Measurements from ENCODE around the gene HSPA1B. TPM values are rescaled to one million over a fixed set of nuclear protein-coding genes. Genes with fewer than 3 reads are reported as not detected.
"Not testable (repeated sequence)": the region's sequence is repeated elsewhere in the genome, so short reads cannot be mapped to it uniquely, and the experiment has no call there.

Gene HSPA1B
- total RNA-seq, 1 experiment from 2014 or later, result 358 TPM

GRCh38 chr6:31797588-31797987, 29.9 kb upstream of the HSPA1B start:
- no peak for DNase-seq (ENCODE audit: low spot score)

- no peak for DNase-seq (ENCODE audit: low spot score)
Observed at GRCh38 chr6:31799781-31800180, 27.8 kb upstream of the HSPA1B start.

- DNase-seq (ENCODE audit: low spot score), result not testable (repeated sequence)
Observed at GRCh38 chr6:31801031-31801927, 26.3 kb upstream of the HSPA1B start.

- no peak for DNase-seq (ENCODE audit: low spot score)
Observed at GRCh38 chr6:31805939-31806469, 21.5 kb upstream of the HSPA1B start.

GRCh38 chr6:31806470-31807272, 20.9 kb upstream of the HSPA1B start, which contains the start of gene LSM2:
TSS of gene LSM2 (minus strand) at chr6:31806966. CDS start at chr6:31806757, 209 bp downstream.
- DNase-seq (ENCODE audit: low spot score), result peak; percentile 98

GRCh38 chr6:31808599-31808998, 18.9 kb upstream of the HSPA1B start:
- DNase-seq (ENCODE audit: low spot score), result not testable (repeated sequence)

- no peak for DNase-seq (ENCODE audit: low spot score)
Observed at GRCh38 chr6:31811645-31812044, 15.9 kb upstream of the HSPA1B start.

- DNase-seq (ENCODE audit: low spot score), result no peak
Observed at GRCh38 chr6:31813465-31813849, 14.1 kb upstream of the HSPA1B start.

GRCh38 chr6:31814677-31815024, 12.9 kb upstream of the HSPA1B start:
- DNase-seq (ENCODE audit: low spot score), result peak; percentile 76

- no peak for DNase-seq (ENCODE audit: low spot score)
Observed at GRCh38 chr6:31815025-31815838, 12.3 kb upstream of the HSPA1B start, which contains the start of the genes HSPA1A and HSPA1L. TSS of gene HSPA1A (plus strand) at chr6:31815543. CDS start at chr6:31815757, 214 bp downstream. TSS of gene HSPA1L (minus strand) at chr6:31815283. CDS start at chr6:31811972, 3,311 bp downstream.

- DNase-seq (ENCODE audit: low spot score), result not testable (repeated sequence)
Observed at GRCh38 chr6:31817133-31817928, 10.2 kb upstream of the HSPA1B start.

GRCh38 chr6:31817929-31818511, 9.5 kb upstream of the HSPA1B start:
- DNase-seq (ENCODE audit: low spot score), result not testable (repeated sequence)

GRCh38 chr6:31819871-31820299, 7.7 kb upstream of the HSPA1B start:
- DNase-seq (ENCODE audit: low spot score), result no peak

GRCh38 chr6:31820399-31820798, 7.1 kb upstream of the HSPA1B start:
- DNase-seq (ENCODE audit: low spot score), result not testable (repeated sequence)

- peak; percentile 36 for DNase-seq (ENCODE audit: low spot score)
Observed at GRCh38 chr6:31821301-31822035, 6.1 kb upstream of the HSPA1B start.

- peak; percentile 68 for DNase-seq (ENCODE audit: low spot score)
Observed at GRCh38 chr6:31822036-31822821, 5.3 kb upstream of the HSPA1B start.

- not testable (repeated sequence) for DNase-seq (ENCODE audit: low spot score)
Observed at GRCh38 chr6:31823592-31824196, 3.8 kb upstream of the HSPA1B start.

GRCh38 chr6:31825553-31825952, 2.0 kb upstream of the HSPA1B start:
- DNase-seq (ENCODE audit: low spot score), result no peak

Data from A172 (cell line).